Left lung (tissue), 10 donors: ENCODE measurements around the gene CDH2. TPM values are rescaled to one million over a fixed set of nuclear protein-coding genes. Genes with fewer than 3 reads are reported as not detected.

Experiments used
- ATAC-seq: fragments of 200-7000 bp; cut with Tn5 transposase; one replicate; pipeline ENCODE4 v1.9.1; 2020; ENCODE audit warnings: moderate library complexity
- DNase-seq, 4 donors: peaks; one replicate each; pipeline ENCODE4 v3.0.0-alpha.2; 2013 to 2020
- H3K27ac ChIP-seq, 2 donors: fragments of 200-600 bp; sonication (generic) in 1 of 2; one replicate each; pipeline versions ENCODE4 v1.5.0 to v1.8.0; 2020 to 2021
- H3K27me3 ChIP-seq, 2 donors: fragments of 200-600 bp; sonication (generic) in 1 of 2; one replicate each; pipeline versions ENCODE4 v1.5.0 to v1.8.0; 2020 to 2021
- H3K36me3 ChIP-seq, 2 donors: fragments of 200-600 bp; sonication (generic) in 1 of 2; one replicate each; pipeline versions ENCODE4 v1.5.0 to v1.8.0; 2020 to 2021
- H3K4me1 ChIP-seq, 2 donors: fragments of 200-600 bp; one replicate each; pipeline ENCODE4 v1.8.0; 2021
- H3K4me3 ChIP-seq, 2 donors: fragments of 200-600 bp; sonication (generic) in 1 of 2; one replicate each; pipeline versions ENCODE4 v1.5.0 to v1.8.0; 2020 to 2021; ENCODE audit warnings: mild to moderate bottlenecking in 1 of 2
- H3K9me3 ChIP-seq, 2 donors: fragments of 200-600 bp; sonication (generic) in 1 of 2; one replicate each; pipeline versions ENCODE4 v1.5.0 to v1.8.0; 2020 to 2021
- CTCF ChIP-seq, 2 donors: fragments of 200-600 bp; sonication (generic) in 1 of 2; IDR thresholded peaks; one replicate each; pipeline versions ENCODE4 v1.5.0 to v1.8.0; 2021; ENCODE audit warnings: antibody characterized with exemption in 2 of 2
- intact Hi-C, 2 donors: fragments of 100-400 bp; cut with DNase I; formaldehyde crosslinking; loops; one replicate each; pipeline versions ENCODE4 v1.11.2 to v1.14.2; 2022
- polyA plus RNA-seq, 6 donors: library from polyadenylated mRNA; unstranded; fragments of 120-200 nt; gene quantifications; one replicate each; pipeline ENCODE4 v1.2.1, GENCODE V29; 2013; ENCODE audit not compliant: insufficient read length in 6 of 6
- total RNA-seq, 2 donors: library from RNA; stranded (reverse); fragmentation: NEBNext Ultra II Directional; extraction: Animal tissue kit (Norgen Biotek cat#: 25700); gene quantifications; one replicate each; pipeline ENCODE4 v1.2.1, GENCODE V29; 2021
- donor health status: DM: no; HTN: yes; CAD: no.
- donor health status: DM: no; HTN: no; CAD: no.

The CDH2 gene
- total and polyA plus RNA-seq, 8 donors = 1.6 to 15.0 (median 7.0) TPM

GRCh38 chr18:28081516-28081915, 95.4 kb downstream of the CDH2 start:
- Histone ChIP-seq H3K36me3 (no peaks in the 10 kb centered on the region), H3K27me3 (no peaks in the 10 kb centered on the region), H3K4me1 (no peaks in the 10 kb centered on the region), H3K4me3 (no peak overlapping the region), H3K9me3 (no peaks in the 10 kb centered on the region), H3K27ac (no peak overlapping the region)
- ATAC-seq (no peak), DNase-seq (no peak)
- intact Hi-C loops = no loop called here
- TF ChIP-seq CTCF (IDR thresholded peaks at IDR 0.05) = no peak

- ATAC-seq (no peak), DNase-seq (no peak)
- no peak for TF ChIP-seq CTCF (IDR thresholded peaks at IDR 0.05)
- H3K27ac ChIP-seq = no peak overlapping the region
- H3K27me3 ChIP-seq = no peaks in the 10 kb centered on the region
- H3K4me1 ChIP-seq = no peaks in the 10 kb centered on the region
- no peaks in the 10 kb centered on the region for H3K36me3 ChIP-seq
- H3K4me3 ChIP-seq = no peak overlapping the region
- intact Hi-C loops = no loop called here
- no peaks in the 10 kb centered on the region for H3K9me3 ChIP-seq
Measured at GRCh38 chr18:28080876-28081300, 96.0 kb downstream of the CDH2 start.

GRCh38 chr18:28079883-28080282, 97.0 kb downstream of the CDH2 start:
- no peak for ATAC-seq
- no peaks in the 10 kb centered on the region for H3K36me3 ChIP-seq
- no peak for DNase-seq
- no peak for TF ChIP-seq CTCF (IDR thresholded peaks at IDR 0.05)
- H3K27me3 ChIP-seq = no peaks in the 10 kb centered on the region
- no peaks in the 10 kb centered on the region for H3K4me1 ChIP-seq
- intact Hi-C loops = no loop called here
- H3K27ac ChIP-seq = no peak overlapping the region
- no peak overlapping the region for H3K4me3 ChIP-seq
- H3K9me3 ChIP-seq = no peaks in the 10 kb centered on the region

- DNase-seq (no peak), ATAC-seq (no peak)
- intact Hi-C loops = no loop called here
- no peak overlapping the region for H3K27ac ChIP-seq
- no peak overlapping the region for H3K4me3 ChIP-seq
- no peaks in the 10 kb centered on the region for H3K36me3 ChIP-seq
- no peaks in the 10 kb centered on the region for H3K4me1 ChIP-seq
- H3K27me3 ChIP-seq = no peaks in the 10 kb centered on the region
- H3K9me3 ChIP-seq = no peaks in the 10 kb centered on the region
- TF ChIP-seq CTCF (IDR thresholded peaks at IDR 0.05) = no peak
Measured at GRCh38 chr18:28078849-28079248, 98.1 kb downstream of the CDH2 start.

GRCh38 chr18:28078298-28078697, 98.6 kb downstream of the CDH2 start:
- no peak for ATAC-seq
- no peaks in the 10 kb centered on the region for H3K4me1 ChIP-seq
- H3K4me3 ChIP-seq = no peak overlapping the region
- TF ChIP-seq CTCF (IDR thresholded peaks at IDR 0.05) = no peak
- no peaks in the 10 kb centered on the region for H3K27me3 ChIP-seq
- H3K27ac ChIP-seq = no peak overlapping the region
- intact Hi-C loops = no loop called here
- DNase-seq = no peak
- H3K9me3 ChIP-seq = no peaks in the 10 kb centered on the region
- H3K36me3 ChIP-seq = no peaks in the 10 kb centered on the region
